GM21619 (cell line): ENCODE data around the gene VAV1.
A peak's percentile ranks its signal among the peaks of the same experiment; 100 is the strongest.

Experiments
- ATAC-seq: cut with Tn5 transposase; IDR thresholded peaks from one replicate; pipeline ENCODE4 v1.9.1; 2021; ENCODE audit not compliant: unreplicated experiment

The VAV1 gene

GRCh38 chr19:6772028-6772865 lies at the start of gene VAV1:
Gene VAV1 (plus strand): TSS chr19:6772708. CDS start chr19:6772808, 100 bp downstream.
- ATAC-seq: peak; percentile 30

GRCh38 chr19:6723108-6723618 lies 49.3 kb upstream of the VAV1 start:
- ATAC-seq: no peak

- no peak for ATAC-seq
Measured at GRCh38 chr19:6723738-6724137, 48.8 kb upstream of the VAV1 start.

GRCh38 chr19:6724631-6725492 lies 47.6 kb upstream of the VAV1 start:
- ATAC-seq: no peak

- no peak for ATAC-seq
Measured at GRCh38 chr19:6725513-6726231, 46.8 kb upstream of the VAV1 start.

GRCh38 chr19:6728346-6728745 lies 44.2 kb upstream of the VAV1 start:
- ATAC-seq: no peak

- no peak for ATAC-seq
Measured at GRCh38 chr19:6729573-6730152, 42.8 kb upstream of the VAV1 start.

GRCh38 chr19:6730153-6730804 lies 42.2 kb upstream of the VAV1 start:
- no peak for ATAC-seq

- ATAC-seq: no peak
Measured at GRCh38 chr19:6730941-6731670, 41.4 kb upstream of the VAV1 start.

- no peak for ATAC-seq
Measured at GRCh38 chr19:6731822-6732221, 40.7 kb upstream of the VAV1 start.

- ATAC-seq: no peak
Measured at GRCh38 chr19:6732803-6733337, 39.6 kb upstream of the VAV1 start.

- no peak for ATAC-seq
Measured at GRCh38 chr19:6733338-6734095, 39.0 kb upstream of the VAV1 start.

- no peak for ATAC-seq
Measured at GRCh38 chr19:6734096-6734696, 38.3 kb upstream of the VAV1 start.

- no peak for ATAC-seq
Measured at GRCh38 chr19:6735181-6735911, 37.2 kb upstream of the VAV1 start.

GRCh38 chr19:6736169-6736916 lies 36.2 kb upstream of the VAV1 start:
- no peak for ATAC-seq

- no peak for ATAC-seq
Measured at GRCh38 chr19:6736917-6737283, 35.6 kb upstream of the VAV1 start.
